H9 (cell line): Measurements from ENCODE around the gene DLK1. TPM values are rescaled to one million over a fixed set of nuclear protein-coding genes. Genes with fewer than 3 reads are reported as not detected.

ENCODE experiments used
- DNase-seq: peaks from one replicate; pipeline ENCODE4 v3.0.0-alpha.2; 2017
- H2AFZ ChIP-seq: one replicate; pipeline ENCODE4 v1.6.1; 2013; ENCODE audit warnings: mild to moderate bottlenecking, low read length, control low read depth, moderate library complexity
- H2AK5ac ChIP-seq: 2 replicates; pipeline ENCODE4 v1.6.1; 2013; ENCODE audit warnings: low read length, control low read depth, mixed read lengths; ENCODE audit not compliant: insufficient read length
- H2BK120ac ChIP-seq: one replicate; pipeline ENCODE4 v1.6.1; 2013; ENCODE audit warnings: low read depth, mild to moderate bottlenecking, low read length, control low read depth, inconsistent platforms; ENCODE audit not compliant: poor library complexity, severe bottlenecking
- H2BK12ac ChIP-seq: 2 replicates; pipeline ENCODE4 v1.6.1; 2013; ENCODE audit warnings: low read length, control low read depth, mixed read lengths, low read depth; ENCODE audit not compliant: insufficient read length
- H2BK15ac ChIP-seq: 2 replicates; pipeline ENCODE4 v1.6.1; 2013; ENCODE audit warnings: low read depth, low read length, control low read depth
- H2BK20ac ChIP-seq: one replicate; pipeline ENCODE4 v1.6.1; 2013; ENCODE audit warnings: low read depth, mild to moderate bottlenecking, low read length, control low read depth, inconsistent platforms; ENCODE audit not compliant: poor library complexity, severe bottlenecking
- H2BK5ac ChIP-seq: 2 replicates; pipeline ENCODE4 v1.6.1; 2013; ENCODE audit warnings: low read length, control low read depth, mixed read lengths; ENCODE audit not compliant: insufficient read length
- H3K14ac ChIP-seq: 2 replicates; pipeline ENCODE4 v1.6.1; 2013; ENCODE audit warnings: low read length, control low read depth; ENCODE audit not compliant: insufficient read depth
- H3K18ac ChIP-seq: 2 replicates; pipeline ENCODE4 v1.6.1; 2013; ENCODE audit warnings: low read depth, mild to moderate bottlenecking, mixed read lengths, low read length, control low read depth; ENCODE audit not compliant: insufficient read length
- H3K23ac ChIP-seq: 2 replicates; pipeline ENCODE4 v1.6.1; 2013; ENCODE audit warnings: low read length, control low read depth, mixed read lengths, low read depth; ENCODE audit not compliant: insufficient read length
- H3K23me2 ChIP-seq: 2 replicates; pipeline ENCODE4 v1.6.1; 2013; ENCODE audit warnings: low read depth, mild to moderate bottlenecking, mixed read lengths, low read length, control low read depth; ENCODE audit not compliant: insufficient read length, poor library complexity, severe bottlenecking
- H3K27ac ChIP-seq: 2 replicates; pipeline ENCODE4 v1.5.1; 2013; ENCODE audit warnings: low read length, control low read depth, mixed read lengths, low read depth; ENCODE audit not compliant: insufficient read length
- H3K27me3 ChIP-seq: 2 replicates; pipeline ENCODE4 v1.6.1; 2013; ENCODE audit warnings: low read length, control low read depth, inconsistent platforms; ENCODE audit not compliant: insufficient read depth
- H3K4ac ChIP-seq: 2 replicates; pipeline ENCODE4 v1.6.1; 2013; ENCODE audit warnings: low read depth, mild to moderate bottlenecking, control low read depth, inconsistent platforms, low read length, moderate library complexity
- H3K4me1 ChIP-seq: 2 replicates; pipeline ENCODE4 v1.6.1; 2013; ENCODE audit warnings: low read length, control low read depth, inconsistent platforms; ENCODE audit not compliant: insufficient read depth
- H3K4me2 ChIP-seq: 2 replicates; pipeline ENCODE4 v1.6.1; 2013; ENCODE audit warnings: low read length, control low read depth, mixed read lengths; ENCODE audit not compliant: insufficient read length, insufficient read depth
- H3K56ac ChIP-seq: 2 replicates; pipeline ENCODE4 v1.6.1; 2013; ENCODE audit warnings: low read depth, mild to moderate bottlenecking, mixed read lengths, low read length, control low read depth; ENCODE audit not compliant: insufficient read length
- H3K79me1 ChIP-seq: 2 replicates; pipeline ENCODE4 v1.6.1; 2013; ENCODE audit warnings: low read depth, mild to moderate bottlenecking, moderate library complexity, low read length, control low read depth, inconsistent platforms; ENCODE audit not compliant: insufficient read depth, poor library complexity, severe bottlenecking
- H3K79me2 ChIP-seq: 2 replicates; pipeline ENCODE4 v1.6.1; 2013; ENCODE audit warnings: low read length, control low read depth, inconsistent platforms; ENCODE audit not compliant: insufficient read depth
- H3K9ac ChIP-seq: 2 replicates; pipeline ENCODE4 v1.6.1; 2013; ENCODE audit warnings: low read length, control low read depth, mixed read lengths; ENCODE audit not compliant: insufficient read length; ENCODE audit errors: extremely low read depth
- H3K9me3 ChIP-seq: one replicate; pipeline ENCODE4 v1.6.1; 2013; ENCODE audit warnings: low read depth, low read length, inconsistent platforms; ENCODE audit not compliant: control insufficient read depth
- H3T11ph ChIP-seq: one replicate; pipeline ENCODE4 v1.6.1; 2013; ENCODE audit warnings: mild to moderate bottlenecking, low read length, control low read depth, inconsistent platforms
- H4K20me1 ChIP-seq: one replicate; pipeline ENCODE4 v1.6.1; 2013; ENCODE audit not compliant: control insufficient read depth, insufficient read length, insufficient read depth
- H4K5ac ChIP-seq: 2 replicates; pipeline ENCODE4 v1.6.1; 2013; ENCODE audit warnings: low read depth, mild to moderate bottlenecking, mixed read lengths, low read length, control low read depth; ENCODE audit not compliant: insufficient read length
- H4K8ac ChIP-seq: replicated peaks from 2 replicates; pipeline ENCODE4 v1.6.1; 2013; ENCODE audit warnings: low read length, control low read depth, mixed read lengths, low read depth; ENCODE audit not compliant: insufficient read length
- H4K91ac ChIP-seq: 2 replicates; pipeline ENCODE4 v1.6.1; 2013; ENCODE audit warnings: low read depth, mild to moderate bottlenecking, moderate library complexity, mixed read lengths, low read length, control low read depth; ENCODE audit not compliant: insufficient read length
- H3K27ac Mint-ChIP-seq, 3 experiments: 2 replicates in 2 of 3; 3 replicates in 1 of 3; pipeline ENCODE4 v1.8.0; 2020 to 2021; ENCODE audit warnings: mixed read lengths in 3 of 3, mild to moderate bottlenecking in 1 of 3, moderate library complexity in 1 of 3
- H3K27me3 Mint-ChIP-seq: 2 replicates; pipeline ENCODE4 v1.8.0; 2021; ENCODE audit warnings: low read depth, mild to moderate bottlenecking, moderate library complexity, mixed read lengths
- H3K36me3 Mint-ChIP-seq, 3 experiments: 2 replicates in 2 of 3; 3 replicates in 1 of 3; pipeline ENCODE4 v1.8.0; 2020 to 2021; ENCODE audit warnings: low read depth in 3 of 3, mixed read lengths in 3 of 3; ENCODE audit not compliant: insufficient read depth in 1 of 3
- H3K4me1 Mint-ChIP-seq, 2 experiments: 2 replicates each; pipeline ENCODE4 v1.8.0; 2020; ENCODE audit warnings: mixed read lengths in 2 of 2
- H3K4me3 Mint-ChIP-seq, 2 experiments: 2 replicates in 1 of 2; 3 replicates in 1 of 2; pipeline ENCODE4 v1.8.0; 2020 to 2021; ENCODE audit warnings: mild to moderate bottlenecking in 2 of 2, mixed read lengths in 2 of 2, moderate library complexity in 1 of 2
- H3K9me3 Mint-ChIP-seq, 2 experiments: 2 replicates in 1 of 2; 3 replicates in 1 of 2; pipeline ENCODE4 v1.8.0; 2020; ENCODE audit warnings: mild to moderate bottlenecking in 2 of 2, mixed read lengths in 2 of 2, moderate library complexity in 1 of 2
- WGBS: extraction: QIAGEN DNeasy Blood & Tissue Kit; methylation state at CpG from one replicate; pipeline ENCODE4 v1.1.7; 2013; ENCODE audit warnings: missing lambda C conversion rate, low lambda C conversion rate, mixed read lengths; ENCODE audit not compliant: insufficient read length; ENCODE audit errors: extremely low coverage; 5-methylcytosine and 5-hydroxymethylcytosine counted together
- total RNA-seq: library from RNA; stranded (reverse); gene quantifications from 2 replicates; pipeline ENCODE4 v1.2.1, GENCODE V29; 2021
- TF ChIP-seq, protein P1 (sequence below): fragments of 200-600 bp; sonication (generic); conservative IDR thresholded peaks from 3 replicates; pipeline ENCODE4 v1.8.0; 2021; ENCODE audit warnings: antibody characterized with exemption, mild to moderate bottlenecking

The DLK1 gene
- total RNA-seq, 1 experiment from 2014 or later = 2.8 TPM

DNA sequence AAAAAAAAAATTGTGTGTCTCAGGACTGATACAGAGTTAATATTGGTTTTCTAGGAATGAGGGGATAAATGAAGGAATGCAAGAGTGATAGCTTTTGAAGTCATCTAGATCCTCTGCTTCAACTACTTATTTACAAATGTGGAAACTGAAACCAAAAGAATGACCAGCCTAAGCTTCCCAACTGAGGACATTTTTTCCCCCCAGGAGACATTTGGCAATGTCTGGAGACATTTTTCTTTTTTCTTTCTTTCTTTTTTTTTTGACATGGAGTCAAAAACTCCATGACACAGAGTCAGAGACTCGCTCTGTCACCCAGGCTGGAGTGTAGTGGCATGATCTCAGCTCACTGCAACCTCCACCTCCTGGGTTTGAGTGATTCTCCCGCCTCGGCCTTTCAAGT is 15.3 kb downstream of the DLK1 start:
- H2BK15ac ChIP-seq = no peak overlapping the region
- no peak overlapping the region for H3K27ac ChIP-seq
- no peak overlapping the region for H3K4me2 ChIP-seq
- H2BK120ac ChIP-seq = no peak overlapping the region
- H4K5ac ChIP-seq = no peak overlapping the region
- Mint-ChIP-seq H3K27ac (no peak overlapping the region), H3K9me3 (no peaks in the 10 kb centered on the region; a peak in 1 of 5 replicates), H3K4me3 (no peak overlapping the region), H3K4me1 (peaks cover 0 to 4% of the 10 kb centered on the region in 2 experiments; a peak in 1 of 4 replicates), H3K27me3 (no peaks in the 10 kb centered on the region; the same call in 1 of the 2 replicates), H3K36me3 (no peaks in the 10 kb centered on the region)
- no peak overlapping the region for H4K8ac ChIP-seq
- H2BK20ac ChIP-seq = no peak overlapping the region
- no peak overlapping the region for H3K14ac ChIP-seq
- no peak overlapping the region for H3K4ac ChIP-seq
- H2BK12ac ChIP-seq = no peak overlapping the region
- H3K23ac ChIP-seq = no peak overlapping the region
- H3K4me1 ChIP-seq = no peaks in the 10 kb centered on the region
- no peaks in the 10 kb centered on the region for H4K20me1 ChIP-seq
- H3K27me3 ChIP-seq = no peaks in the 10 kb centered on the region
- H3K18ac ChIP-seq = no peak overlapping the region
- H2AFZ ChIP-seq = no peak overlapping the region
- no peak overlapping the region for H2BK5ac ChIP-seq
- H3K9me3 ChIP-seq = no peaks in the 10 kb centered on the region
- H3K79me1 ChIP-seq = no peaks in the 10 kb centered on the region
- no CpG with 5 or more reads among the region's 3 CpGs for WGBS
- no peaks in the 10 kb centered on the region for H3K23me2 ChIP-seq
- TF ChIP-seq, protein P1, sequence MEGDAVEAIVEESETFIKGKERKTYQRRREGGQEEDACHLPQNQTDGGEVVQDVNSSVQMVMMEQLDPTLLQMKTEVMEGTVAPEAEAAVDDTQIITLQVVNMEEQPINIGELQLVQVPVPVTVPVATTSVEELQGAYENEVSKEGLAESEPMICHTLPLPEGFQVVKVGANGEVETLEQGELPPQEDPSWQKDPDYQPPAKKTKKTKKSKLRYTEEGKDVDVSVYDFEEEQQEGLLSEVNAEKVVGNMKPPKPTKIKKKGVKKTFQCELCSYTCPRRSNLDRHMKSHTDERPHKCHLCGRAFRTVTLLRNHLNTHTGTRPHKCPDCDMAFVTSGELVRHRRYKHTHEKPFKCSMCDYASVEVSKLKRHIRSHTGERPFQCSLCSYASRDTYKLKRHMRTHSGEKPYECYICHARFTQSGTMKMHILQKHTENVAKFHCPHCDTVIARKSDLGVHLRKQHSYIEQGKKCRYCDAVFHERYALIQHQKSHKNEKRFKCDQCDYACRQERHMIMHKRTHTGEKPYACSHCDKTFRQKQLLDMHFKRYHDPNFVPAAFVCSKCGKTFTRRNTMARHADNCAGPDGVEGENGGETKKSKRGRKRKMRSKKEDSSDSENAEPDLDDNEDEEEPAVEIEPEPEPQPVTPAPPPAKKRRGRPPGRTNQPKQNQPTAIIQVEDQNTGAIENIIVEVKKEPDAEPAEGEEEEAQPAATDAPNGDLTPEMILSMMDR = no peak
- no peak overlapping the region for H4K91ac ChIP-seq
- no peaks in the 10 kb centered on the region for H3K79me2 ChIP-seq
- H3T11ph ChIP-seq = no peak overlapping the region
- no peak overlapping the region for H2AK5ac ChIP-seq
- H3K9ac ChIP-seq = no peak overlapping the region
- DNase-seq = no peak
- H3K56ac ChIP-seq = no peak overlapping the region
